MCF 10A (cell line): Measurements from ENCODE around the gene ITGAE. TPM values are rescaled to one million over a fixed set of nuclear protein-coding genes. Genes with fewer than 3 reads are reported as not detected.

Experiments used
- BruUV-seq: library from RNA; stranded (reverse); fragments of 400-500 nt; replicated peaks from 2 replicates; lab custom pipeline; 2021; lab: Mats Ljungman, UMichigan
- CTCF ChIA-PET: fragments of 300-600 bp; sonication (Branson Sonifier 250); formaldehyde crosslinking; extraction: SDS; loops from one replicate; lab custom pipeline; 2021; ENCODE audit warnings: antibody characterized with exemption, inconsistent platforms; lab: Yijun Ruan, JAX
- POLR2A ChIA-PET: fragments of 300-600, 350-650 bp; sonication (Branson Sonifier 250); formaldehyde crosslinking; extraction: SDS; loops from one replicate; lab custom pipeline; 2020; ENCODE audit warnings: antibody characterized with exemption, inconsistent platforms; lab: Yijun Ruan, JAX
- DNase-seq: peaks from one replicate; pipeline ENCODE4 v3.0.0-alpha.2; 2018; ENCODE audit not compliant: unreplicated experiment
- H3K27ac Mint-ChIP-seq: one replicate; pipeline ENCODE4 v1.8.0; 2022; ENCODE audit warnings: mild to moderate bottlenecking, low read depth, mixed read lengths; ENCODE audit not compliant: unreplicated experiment
- H3K27me3 Mint-ChIP-seq: one replicate; pipeline ENCODE4 v1.8.0; 2022; ENCODE audit warnings: mixed read lengths; ENCODE audit not compliant: insufficient read depth, unreplicated experiment
- H3K36me3 Mint-ChIP-seq: one replicate; pipeline ENCODE4 v1.8.0; 2022; ENCODE audit warnings: mild to moderate bottlenecking, moderate library complexity, mixed read lengths; ENCODE audit not compliant: insufficient read depth, unreplicated experiment
- H3K4me1 Mint-ChIP-seq: one replicate; pipeline ENCODE4 v1.8.0; 2022; ENCODE audit warnings: mixed read lengths; ENCODE audit not compliant: insufficient read depth, unreplicated experiment
- H3K4me3 Mint-ChIP-seq: one replicate; pipeline ENCODE4 v1.8.0; 2022; ENCODE audit warnings: mild to moderate bottlenecking, moderate library complexity, mixed read lengths; ENCODE audit not compliant: unreplicated experiment
- H3K9me3 Mint-ChIP-seq: one replicate; pipeline ENCODE4 v1.8.0; 2022; ENCODE audit warnings: mixed read lengths; ENCODE audit not compliant: unreplicated experiment
- CTCF ChIP-seq: fragments of 200-600 bp; IDR thresholded peaks from one replicate; pipeline ENCODE4 v1.8.0; 2022; ENCODE audit warnings: antibody characterized with exemption, mild to moderate bottlenecking; ENCODE audit not compliant: unreplicated experiment
- intact Hi-C: fragments of 100-400 bp; cut with micrococcal nuclease; formaldehyde crosslinking; loops from 2 replicates; pipeline ENCODE4 v1.14.1; 2022
- total RNA-seq: library from RNA; stranded (reverse); gene quantifications from 2 replicates; pipeline ENCODE4 v1.2.3, GENCODE V29; 2022

The ITGAE gene
- total RNA-seq, 1 experiment from 2014 or later = 26.6 TPM

GRCh38 chr17:3681057-3681456 is 119.9 kb downstream of the ITGAE start:
- no peaks in the 10 kb centered on the region for H3K9me3 Mint-ChIP-seq
- no peaks in the 10 kb centered on the region for H3K36me3 Mint-ChIP-seq
- H3K27me3 Mint-ChIP-seq = no peaks in the 10 kb centered on the region
- no peak for DNase-seq
- no peak overlapping the region for H3K27ac Mint-ChIP-seq
- no peak for TF ChIP-seq CTCF
- intact Hi-C loops = loop anchor here (5.0 kb wide), 1 partner anchor 146 kb away; no protein-coding TSS in a partner anchor
- BruUV-seq = no TSS peak
- H3K4me1 Mint-ChIP-seq = peaks cover 5% of the 10 kb centered on the region
- ChIA-PET POLR2A (no interaction called here), CTCF (interaction anchor here (0.6 kb wide), 1 partner anchor 55 kb away, joined by 3 read pairs; no protein-coding TSS in a partner anchor)
- H3K4me3 Mint-ChIP-seq = no peak overlapping the region

GRCh38 chr17:3679531-3680126 is 121.4 kb downstream of the ITGAE start:
- intact Hi-C loops = loop anchor here (5.0 kb wide), 1 partner anchor 148 kb away; no protein-coding TSS in a partner anchor
- DNase-seq = no peak
- Mint-ChIP-seq H3K27ac (no peak overlapping the region), H3K4me3 (no peak overlapping the region), H3K4me1 (peaks cover 5% of the 10 kb centered on the region), H3K36me3 (no peaks in the 10 kb centered on the region), H3K9me3 (no peaks in the 10 kb centered on the region), H3K27me3 (no peaks in the 10 kb centered on the region)
- BruUV-seq = no TSS peak
- TF ChIP-seq CTCF = no peak
- CTCF ChIA-PET = interaction anchor here (1.1 kb wide), 1 partner anchor 147 kb away, joined by 3 read pairs; no protein-coding TSS in a partner anchor
- POLR2A ChIA-PET = interaction anchor here (0.9 kb wide), 1 partner anchor 11 kb away, joined by 3 read pairs; the partner anchor contains the start of genes EMC6 and TAX1BP3

GRCh38 chr17:3678821-3679530 is 122.0 kb downstream of the ITGAE start:
- Mint-ChIP-seq H3K36me3 (no peaks in the 10 kb centered on the region), H3K9me3 (no peaks in the 10 kb centered on the region), H3K4me3 (no peak overlapping the region), H3K27me3 (no peaks in the 10 kb centered on the region), H3K4me1 (peaks cover 5% of the 10 kb centered on the region), H3K27ac (no peak overlapping the region)
- intact Hi-C loops = no loop called here
- POLR2A ChIA-PET = interaction anchor here (0.7 to 1.8 kb wide), 4 partner anchors 10 to 44 kb away, joined by 3 to 17 read pairs (median 3); partner anchors contain the start of genes EMC6 and TAX1BP3
- BruUV-seq = no TSS peak
- CTCF ChIA-PET = interaction anchor here (1.1 kb wide), 1 partner anchor 148 kb away, joined by 3 read pairs; no protein-coding TSS in a partner anchor
- no peak for TF ChIP-seq CTCF
- no peak for DNase-seq
